GM21381 (cell line): ENCODE data around the gene SPDYE5.

Source experiments
- ATAC-seq: cut with Tn5 transposase; IDR thresholded peaks from one replicate; pipeline ENCODE4 v1.9.1; 2021; ENCODE audit warnings: mild to moderate bottlenecking, moderate library complexity; ENCODE audit not compliant: unreplicated experiment

Gene SPDYE5

GRCh38 chr7:75536491-75536890 lies 44.4 kb downstream of the SPDYE5 start:
- ATAC-seq, result no peak

GRCh38 chr7:75536940-75537538 lies 44.9 kb downstream of the SPDYE5 start:
- ATAC-seq, result no peak

- ATAC-seq, result no peak
These were observed 45.6 kb downstream of the SPDYE5 start for GRCh38 chr7:75537731-75538130.

- ATAC-seq, result no peak
These were observed 54.3 kb downstream of the SPDYE5 start for GRCh38 chr7:75546237-75547015.
